Prostate gland (tissue), 2 donors: ENCODE data around the gene LRP2. TPM values are rescaled to one million over a fixed set of nuclear protein-coding genes. Genes with fewer than 3 reads are reported as not detected.

Experiments
- DNase-seq: peaks from one replicate; pipeline ENCODE4 v3.0.0-alpha.2; 2019; ENCODE audit warnings: low spot score
- H3K27ac ChIP-seq, 2 donors: fragments of 200-600 bp; sonication (generic); 2 replicates each; pipeline ENCODE4 v1.5.1; 2017 to 2019
- H3K27me3 ChIP-seq: fragments of 200-600 bp; sonication (generic); replicated peaks from 2 replicates; pipeline ENCODE4 v1.5.1; 2019; ENCODE audit not compliant: insufficient read depth
- H3K36me3 ChIP-seq, 2 donors: fragments of 200-600 bp; sonication (generic); 1 replicate in 1 of 2; 2 replicates in 1 of 2; pipeline versions ENCODE4 v1.5.1 to v1.8.1; 2017 to 2019
- H3K4me1 ChIP-seq: fragments of 200-600 bp; sonication (generic); replicated peaks from 2 replicates; pipeline ENCODE4 v1.5.1; 2019
- H3K4me3 ChIP-seq, 2 donors: fragments of 200-600 bp; sonication (generic); 2 replicates each; pipeline ENCODE4 v1.5.1; 2017 to 2019
- H3K9me3 ChIP-seq: fragments of 200-600 bp; sonication (generic); 2 replicates; pipeline ENCODE4 v1.5.1; 2017
- POLR2A ChIP-seq: fragments of 450-650 bp; IDR thresholded peaks from one replicate; pipeline ENCODE4 v1.6.1; 2016; ENCODE audit warnings: antibody characterized with exemption, mild to moderate bottlenecking
- POLR2AphosphoS5 ChIP-seq: sonication (generic); formaldehyde crosslinking; IDR thresholded peaks from one replicate; pipeline ENCODE4 v1.6.1; 2017; ENCODE audit warnings: antibody characterized with exemption
- WGBS: methylation state at CpG from one replicate; pipeline ENCODE4 v1.1.5; 2018; 5-methylcytosine and 5-hydroxymethylcytosine counted together
- intact Hi-C: fragments of 100-400 bp; cut with DNase I; formaldehyde crosslinking; loops from one replicate; pipeline ENCODE4 v1.14.2; 2022
- total RNA-seq, 2 donors: library from RNA; depleted of rRNA; stranded (reverse); fragments of >200 nt; gene quantifications; one replicate each; pipeline ENCODE4 v1.1.0, GENCODE V29; 2016
- TF ChIP-seq, protein P1 (sequence below), 4 experiments: fragments of 200-600 bp in 2 of 4; fragments of 450-650 bp in 2 of 4; sonication (generic) in 2 of 4; IDR thresholded peaks; 1 replicate in 3 of 4; 2 replicates in 1 of 4; pipeline ENCODE4 v1.5.1; 2016 to 2019; ENCODE audit warnings: antibody characterized with exemption in 4 of 4, mild to moderate bottlenecking in 2 of 4, moderate library complexity in 2 of 4

Gene LRP2
- total RNA-seq, 2 donors from 2014 or later = 1.6 to 9.5 TPM

DNA sequence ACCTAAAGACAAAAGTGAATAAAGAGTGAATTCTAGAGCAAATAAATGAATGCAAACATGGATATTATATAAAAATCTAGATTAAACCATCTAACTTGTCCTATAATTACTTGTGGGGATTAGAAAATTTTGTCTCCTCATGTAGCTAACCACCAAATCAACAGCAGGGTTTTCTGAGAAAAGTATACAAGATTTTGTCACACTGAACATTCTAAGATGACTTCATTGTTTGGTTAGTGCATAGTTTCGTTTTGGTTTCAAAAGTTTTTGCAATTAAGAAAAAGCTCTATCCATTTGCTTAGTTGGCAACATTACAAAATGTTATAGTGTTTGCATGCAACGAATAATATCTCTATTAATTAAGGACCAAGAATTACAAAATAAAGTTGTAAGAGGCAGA is 125.0 kb downstream of the LRP2 start:
- Histone ChIP-seq H3K27me3 (peaks cover 4% of the 10 kb centered on the region), H3K36me3 (no peaks in the 10 kb centered on the region), H3K27ac (no peak overlapping the region), H3K4me1 (no peaks in the 10 kb centered on the region), H3K4me3 (no peak overlapping the region), H3K9me3 (no peaks in the 10 kb centered on the region)
- intact Hi-C loops = no loop called here
- WGBS = 17% methylated on average over 2 of the region's 2 CpGs
- no peak for DNase-seq
- TF ChIP-seq POLR2AphosphoS5 = no peak
- TF ChIP-seq, protein P1, sequence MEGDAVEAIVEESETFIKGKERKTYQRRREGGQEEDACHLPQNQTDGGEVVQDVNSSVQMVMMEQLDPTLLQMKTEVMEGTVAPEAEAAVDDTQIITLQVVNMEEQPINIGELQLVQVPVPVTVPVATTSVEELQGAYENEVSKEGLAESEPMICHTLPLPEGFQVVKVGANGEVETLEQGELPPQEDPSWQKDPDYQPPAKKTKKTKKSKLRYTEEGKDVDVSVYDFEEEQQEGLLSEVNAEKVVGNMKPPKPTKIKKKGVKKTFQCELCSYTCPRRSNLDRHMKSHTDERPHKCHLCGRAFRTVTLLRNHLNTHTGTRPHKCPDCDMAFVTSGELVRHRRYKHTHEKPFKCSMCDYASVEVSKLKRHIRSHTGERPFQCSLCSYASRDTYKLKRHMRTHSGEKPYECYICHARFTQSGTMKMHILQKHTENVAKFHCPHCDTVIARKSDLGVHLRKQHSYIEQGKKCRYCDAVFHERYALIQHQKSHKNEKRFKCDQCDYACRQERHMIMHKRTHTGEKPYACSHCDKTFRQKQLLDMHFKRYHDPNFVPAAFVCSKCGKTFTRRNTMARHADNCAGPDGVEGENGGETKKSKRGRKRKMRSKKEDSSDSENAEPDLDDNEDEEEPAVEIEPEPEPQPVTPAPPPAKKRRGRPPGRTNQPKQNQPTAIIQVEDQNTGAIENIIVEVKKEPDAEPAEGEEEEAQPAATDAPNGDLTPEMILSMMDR (IDR thresholded peaks at IDR 0.05) = no peak
- TF ChIP-seq POLR2A = no peak

DNA sequence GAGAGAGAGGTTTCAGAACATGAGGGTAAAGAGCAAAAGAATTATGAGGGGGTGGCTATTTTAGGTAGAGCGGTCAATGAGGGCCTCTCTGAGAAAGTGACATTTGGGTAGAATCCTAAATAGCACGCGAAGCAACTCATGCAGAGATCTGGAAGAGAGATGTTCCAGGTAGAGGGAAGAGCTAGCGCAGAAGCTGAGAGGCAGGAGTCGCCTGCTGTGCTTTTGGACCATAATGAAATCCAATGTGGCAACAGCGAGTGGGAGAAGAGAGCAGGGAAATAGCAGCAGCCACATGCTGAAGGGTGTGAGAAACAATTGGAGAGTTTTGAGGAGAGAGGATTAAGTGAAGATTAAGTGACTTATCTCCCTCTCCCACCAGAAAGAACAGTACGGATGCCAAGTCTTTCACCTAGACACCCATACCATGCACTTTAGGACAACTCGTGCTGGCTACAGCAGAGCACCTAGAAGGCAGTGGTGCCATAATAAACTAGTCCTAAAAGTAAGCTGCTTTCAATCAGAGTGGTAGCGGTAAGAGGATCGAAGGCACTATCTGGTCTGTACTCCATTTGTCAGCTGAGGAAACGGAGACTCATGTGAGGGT is 129.7 kb downstream of the LRP2 start:
- WGBS = 89% methylated on average over 11 of the region's 11 CpGs

DNA sequence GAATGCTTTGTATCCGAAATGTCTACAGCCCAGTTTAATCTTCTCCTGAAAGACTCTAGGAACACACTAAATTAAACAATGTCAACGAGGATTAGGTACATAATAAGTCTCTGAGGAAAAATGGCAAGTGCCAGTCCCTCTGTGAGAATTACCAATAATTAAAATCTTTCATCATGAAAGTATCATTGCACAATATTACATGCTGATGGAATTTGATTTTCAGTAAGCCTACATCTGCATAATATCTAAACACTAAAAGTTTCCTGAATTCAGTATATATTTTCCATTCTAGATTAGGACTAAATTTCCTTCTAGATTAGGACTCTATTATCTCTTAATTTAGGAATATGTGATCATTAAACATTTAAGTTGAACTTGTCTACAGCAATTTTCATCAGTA is 132.1 kb downstream of the LRP2 start:
- H3K27me3 ChIP-seq = no peaks in the 10 kb centered on the region
- TF ChIP-seq POLR2AphosphoS5 (no peak), POLR2A (no peak)
- TF ChIP-seq, protein P1 (IDR thresholded peaks at IDR 0.05) = no peak
- no peaks in the 10 kb centered on the region for H3K36me3 ChIP-seq
- intact Hi-C loops = no loop called here
- H3K4me1 ChIP-seq = no peaks in the 10 kb centered on the region
- no peak overlapping the region for H3K27ac ChIP-seq
- DNase-seq = no peak
- 60% methylated on average over 2 of the region's 2 CpGs for WGBS
- H3K4me3 ChIP-seq = no peak overlapping the region
- no peaks in the 10 kb centered on the region for H3K9me3 ChIP-seq

More for the DNA sequence above, 129.7 kb downstream of the LRP2 start:
- no peak for DNase-seq
- no peak overlapping the region for H3K27ac ChIP-seq
- no peaks in the 10 kb centered on the region for H3K36me3 ChIP-seq
- no peaks in the 10 kb centered on the region for H3K4me1 ChIP-seq
- intact Hi-C loops = no loop called here
- H3K9me3 ChIP-seq = no peaks in the 10 kb centered on the region
- H3K4me3 ChIP-seq = no peak overlapping the region
- TF ChIP-seq POLR2A = no peak
- peaks cover 4% of the 10 kb centered on the region for H3K27me3 ChIP-seq

DNA sequence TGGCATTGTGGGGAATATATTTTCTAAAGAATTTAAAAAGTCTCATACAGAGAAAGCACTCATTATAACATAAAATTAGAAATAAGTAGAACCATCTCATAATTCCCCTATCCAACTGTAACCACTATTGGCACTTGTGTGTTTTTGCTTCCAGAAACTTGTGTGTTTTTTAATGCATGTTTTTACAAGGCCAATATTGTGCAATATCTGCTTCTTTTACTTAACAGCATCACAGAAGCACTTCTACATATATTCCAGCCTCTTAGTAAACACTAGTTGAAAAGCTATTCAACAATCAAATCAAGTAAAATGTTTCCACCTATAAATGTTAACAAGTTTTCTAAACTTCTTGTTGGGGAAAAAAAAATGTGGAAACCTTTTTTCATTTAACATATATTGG is 132.7 kb downstream of the LRP2 start:
- H3K27ac ChIP-seq = no peak overlapping the region
- H3K9me3 ChIP-seq = no peaks in the 10 kb centered on the region
- no peak overlapping the region for H3K4me3 ChIP-seq
- H3K27me3 ChIP-seq = no peaks in the 10 kb centered on the region
- DNase-seq = no peak
- no peaks in the 10 kb centered on the region for H3K4me1 ChIP-seq
- intact Hi-C loops = no loop called here
- no peaks in the 10 kb centered on the region for H3K36me3 ChIP-seq
- no peak for TF ChIP-seq POLR2A
- TF ChIP-seq, protein P1 (IDR thresholded peaks at IDR 0.05) = no peak
- TF ChIP-seq POLR2AphosphoS5 = no peak

DNA sequence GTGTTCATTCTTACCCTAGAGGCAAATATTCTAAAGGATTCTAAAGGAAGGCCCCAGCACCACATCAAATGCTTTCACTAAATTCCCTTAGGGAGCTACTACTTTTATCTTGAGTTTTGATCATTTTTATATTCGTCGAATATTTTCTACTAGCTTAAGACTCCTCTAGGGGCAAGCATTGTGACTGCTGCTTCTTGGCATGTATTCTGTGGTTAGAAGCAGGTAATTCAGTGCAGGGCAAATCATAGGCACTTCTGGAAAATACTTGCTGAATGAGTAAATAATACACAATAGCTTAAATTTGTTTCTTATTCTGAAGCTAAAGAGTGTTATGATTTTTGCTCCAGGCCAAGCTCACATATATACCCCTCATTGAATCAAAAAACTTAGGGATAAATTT is 136.4 kb downstream of the LRP2 start:
- TF ChIP-seq POLR2AphosphoS5 (no peak), POLR2A (no peak)
- TF ChIP-seq, protein P1 (IDR thresholded peaks at IDR 0.05) = no peak
- 41% methylated on average over 2 of the region's 2 CpGs for WGBS
- DNase-seq = no peak
- intact Hi-C loops = no loop called here
- Histone ChIP-seq H3K9me3 (no peaks in the 10 kb centered on the region), H3K27me3 (no peaks in the 10 kb centered on the region), H3K27ac (no peak overlapping the region), H3K4me1 (no peaks in the 10 kb centered on the region), H3K4me3 (no peak overlapping the region), H3K36me3 (no peaks in the 10 kb centered on the region)
